Sigmoid colon (tissue), 4 donors: ENCODE measurements around the gene SOWAHA.

ENCODE experiments used
- CTCF ChIP-seq, 4 experiments: fragments of 450-650 bp in 3 of 4; fragments of 200-600 bp in 1 of 4; IDR thresholded peaks; one replicate each; pipeline ENCODE4 v1.5.1; 2016 to 2019; ENCODE audit warnings: antibody characterized with exemption in 4 of 4, mild to moderate bottlenecking in 3 of 4, moderate library complexity in 2 of 4
- POLR2A ChIP-seq, 2 donors: fragments of 450-650 bp; IDR thresholded peaks; one replicate each; pipeline ENCODE4 v1.6.1; 2016; ENCODE audit warnings: antibody characterized with exemption in 2 of 2, mild to moderate bottlenecking in 2 of 2, moderate library complexity in 2 of 2
- POLR2AphosphoS5 ChIP-seq, 4 donors: sonication (generic); formaldehyde crosslinking; IDR thresholded peaks; one replicate each; pipeline ENCODE4 v1.6.1; 2017; ENCODE audit warnings: antibody characterized with exemption in 4 of 4

- TF ChIP-seq CTCF (IDR thresholded peaks at IDR 0.05) (no peak), POLR2AphosphoS5 (IDR thresholded peaks at IDR 0.05) (no peak), POLR2A (IDR thresholded peaks at IDR 0.05) (no peak)
Observed at GRCh38 chr5:132781029-132781428, 32.1 kb upstream of the SOWAHA start.
